KMS-11 (cell line): ENCODE results near the gene FBXL7.

ENCODE experiments used
- H2AFZ ChIP-seq: fragments of 200-600 bp; sonication (generic); 2 replicates; pipeline ENCODE4 v1.6.1; 2016; ENCODE audit warnings: antibody characterized with exemption, mixed run types, low read depth
- H3K27ac ChIP-seq: fragments of 200-600 bp; sonication (generic); 2 replicates; pipeline ENCODE4 v1.6.1; 2016; ENCODE audit warnings: mild to moderate bottlenecking, mixed run types
- H3K27me3 ChIP-seq: fragments of 200-600 bp; sonication (generic); 2 replicates; pipeline ENCODE4 v1.6.1; 2017; ENCODE audit warnings: mild to moderate bottlenecking, low read depth, mixed run types, moderate library complexity; ENCODE audit not compliant: insufficient read depth
- H3K36me3 ChIP-seq: fragments of 200-600 bp; sonication (generic); 2 replicates; pipeline ENCODE4 v1.6.1; 2017; ENCODE audit warnings: mild to moderate bottlenecking, mixed run types; ENCODE audit not compliant: insufficient read depth
- H3K4me1 ChIP-seq: fragments of 200-600 bp; sonication (generic); 2 replicates; pipeline ENCODE4 v1.6.1; 2016; ENCODE audit warnings: mild to moderate bottlenecking, low read depth, mixed run types; ENCODE audit not compliant: poor library complexity, severe bottlenecking
- H3K4me2 ChIP-seq: fragments of 200-600 bp; sonication (generic); 2 replicates; pipeline ENCODE4 v1.7.0; 2016; ENCODE audit warnings: mild to moderate bottlenecking, mixed run types
- H3K4me3 ChIP-seq: fragments of 200-600 bp; sonication (generic); IDR thresholded peaks from 2 replicates; pipeline ENCODE4 v1.6.1; 2017; ENCODE audit warnings: low read depth, low read length, mixed read lengths; ENCODE audit not compliant: insufficient read depth
- H3K79me2 ChIP-seq: fragments of 200-600 bp; sonication (generic); 2 replicates; pipeline ENCODE4 v1.6.1; 2016; ENCODE audit warnings: low read depth, mixed run types; ENCODE audit not compliant: insufficient read depth
- H3K9ac ChIP-seq: fragments of 200-600 bp; sonication (generic); 2 replicates; pipeline ENCODE4 v1.6.1; 2016; ENCODE audit warnings: mild to moderate bottlenecking, mixed run types
- H4K20me1 ChIP-seq: fragments of 200-600 bp; sonication (generic); 2 replicates; pipeline ENCODE4 v1.6.1; 2016; ENCODE audit warnings: mild to moderate bottlenecking, mixed run types; ENCODE audit not compliant: insufficient read depth
- CTCF ChIP-seq: fragments of 200-600 bp; sonication (generic); conservative IDR thresholded peaks from 2 replicates; pipeline ENCODE4 v1.6.1; 2017; ENCODE audit warnings: low read depth, mild to moderate bottlenecking, antibody characterized with exemption, low read length, moderate library complexity, mixed read lengths

The FBXL7 gene

GRCh38 chr5:15594977-15595568 lies 95.1 kb downstream of the FBXL7 start:
- Histone ChIP-seq H3K27me3 (no peaks in the 10 kb centered on the region), H3K9ac (no peak overlapping the region), H3K4me1 (peaks cover 10% of the 10 kb centered on the region), H3K36me3 (no peaks in the 10 kb centered on the region), H3K4me2 (no peak overlapping the region), H3K79me2 (no peaks in the 10 kb centered on the region; the same call in 1 of the 2 replicates), H3K27ac (no peak overlapping the region), H2AFZ (no peak overlapping the region), H3K4me3 (no peak overlapping the region), H4K20me1 (no peaks in the 10 kb centered on the region)
- TF ChIP-seq CTCF: no peak

- Histone ChIP-seq H3K4me2 (no peak overlapping the region), H3K79me2 (no peaks in the 10 kb centered on the region; the same call in 1 of the 2 replicates), H3K27me3 (no peaks in the 10 kb centered on the region), H3K36me3 (no peaks in the 10 kb centered on the region), H3K27ac (no peak overlapping the region), H3K4me3 (no peak overlapping the region), H2AFZ (no peak overlapping the region), H4K20me1 (no peaks in the 10 kb centered on the region), H3K4me1 (peaks cover 10% of the 10 kb centered on the region), H3K9ac (no peak overlapping the region)
- TF ChIP-seq CTCF: no peak
These were observed 95.9 kb downstream of the FBXL7 start for GRCh38 chr5:15595929-15596328.

- no peak for TF ChIP-seq CTCF
- Histone ChIP-seq H3K4me1 (peaks cover 10% of the 10 kb centered on the region), H2AFZ (no peak overlapping the region)
These were observed 97.0 kb downstream of the FBXL7 start for GRCh38 chr5:15596936-15597335.

GRCh38 chr5:15597804-15598203 lies 97.8 kb downstream of the FBXL7 start:
- H3K4me1 ChIP-seq: peaks cover 10% of the 10 kb centered on the region
- no peak overlapping the region for H3K27ac ChIP-seq
- no peak overlapping the region for H3K4me3 ChIP-seq
- no peaks in the 10 kb centered on the region for H4K20me1 ChIP-seq
- TF ChIP-seq CTCF: no peak
- no peaks in the 10 kb centered on the region for H3K36me3 ChIP-seq
- no peak overlapping the region for H3K4me2 ChIP-seq
- H2AFZ ChIP-seq: no peak overlapping the region
- H3K9ac ChIP-seq: no peak overlapping the region
- H3K79me2 ChIP-seq: no peaks in the 10 kb centered on the region; the same call in 1 of the 2 replicates
- H3K27me3 ChIP-seq: no peaks in the 10 kb centered on the region

More at GRCh38 chr5:15596936-15597335, 97.0 kb downstream of the FBXL7 start:
- Histone ChIP-seq H3K36me3 (no peaks in the 10 kb centered on the region), H3K27me3 (no peaks in the 10 kb centered on the region), H4K20me1 (no peaks in the 10 kb centered on the region), H3K9ac (no peak overlapping the region), H3K27ac (no peak overlapping the region), H3K4me3 (no peak overlapping the region), H3K79me2 (no peaks in the 10 kb centered on the region; the same call in 1 of the 2 replicates), H3K4me2 (no peak overlapping the region)
